HG03575 (cell line): Measurements from ENCODE around the gene PTX4.

Experiments
- ATAC-seq: cut with Tn5 transposase; IDR thresholded peaks from one replicate; pipeline ENCODE4 v1.9.1; 2021; ENCODE audit not compliant: unreplicated experiment, insufficient number of reproducible peaks, low FRiP score; ENCODE audit errors: extremely low read depth

Gene PTX4

GRCh38 chr16:1505073-1505844 lies 16.5 kb upstream of the PTX4 start:
- ATAC-seq, result no peak

GRCh38 chr16:1503110-1503955 lies 14.6 kb upstream of the PTX4 start:
- ATAC-seq, result no peak

- ATAC-seq, result no peak
These were observed 13.6 kb upstream of the PTX4 start for GRCh38 chr16:1502092-1503004.

- no peak for ATAC-seq
These were observed 12.9 kb upstream of the PTX4 start for GRCh38 chr16:1501630-1502029.

- no peak for ATAC-seq
These were observed 11.9 kb upstream of the PTX4 start for GRCh38 chr16:1500465-1501150.

- ATAC-seq, result no peak
These were observed 11.2 kb upstream of the PTX4 start for GRCh38 chr16:1499756-1500464.

- no peak for ATAC-seq
These were observed 10.3 kb upstream of the PTX4 start for GRCh38 chr16:1498899-1499676.

- ATAC-seq, result no peak
These were observed 8.4 kb upstream of the PTX4 start for GRCh38 chr16:1497014-1497598.

- no peak for ATAC-seq
These were observed 7.7 kb upstream of the PTX4 start for GRCh38 chr16:1496464-1496863.

- no peak for ATAC-seq
These were observed 7.1 kb upstream of the PTX4 start for GRCh38 chr16:1495889-1496262.

- ATAC-seq, result no peak
These were observed 6.6 kb upstream of the PTX4 start for GRCh38 chr16:1495211-1495888.

GRCh38 chr16:1494711-1495110 lies 6.0 kb upstream of the PTX4 start:
- no peak for ATAC-seq

GRCh38 chr16:1494129-1494640 lies 5.4 kb upstream of the PTX4 start:
- no peak for ATAC-seq

- no peak for ATAC-seq
These were observed 5.0 kb upstream of the PTX4 start for GRCh38 chr16:1493746-1494094.

- ATAC-seq, result no peak
These were observed 4.4 kb upstream of the PTX4 start, which contains the start of gene TELO2 for GRCh38 chr16:1492923-1493745. TSS of gene TELO2 (plus strand) at chr16:1493360. CDS start at chr16:1494282, 922 bp downstream.
